Upper lobe of right lung (tissue), 1 donor: Measurements from ENCODE around the gene TAPBP. TPM values are rescaled to one million over a fixed set of nuclear protein-coding genes. Genes with fewer than 3 reads are reported as not detected.
"Not testable (repeated sequence)": the region's sequence is repeated elsewhere in the genome, so short reads cannot be mapped to it uniquely, and the experiment has no call there.

Experiments used
- ATAC-seq: fragments of 200-7000 bp; cut with Tn5 transposase; one replicate; pipeline ENCODE4 v1.9.1; 2020; ENCODE audit warnings: mild to moderate bottlenecking, moderate library complexity
- DNase-seq: peaks from one replicate; pipeline ENCODE4 v3.0.0-alpha.2; 2020
- H3K27ac ChIP-seq: fragments of 200-600 bp; one replicate; pipeline ENCODE4 v1.8.0; 2022
- H3K27me3 ChIP-seq: fragments of 200-600 bp; one replicate; pipeline ENCODE4 v1.8.0; 2022; ENCODE audit warnings: mild to moderate bottlenecking
- H3K36me3 ChIP-seq: fragments of 200-600 bp; one replicate; pipeline ENCODE4 v1.8.0; 2022
- H3K4me1 ChIP-seq: fragments of 200-600 bp; one replicate; pipeline ENCODE4 v1.8.0; 2022
- H3K4me3 ChIP-seq: fragments of 200-600 bp; one replicate; pipeline ENCODE4 v1.8.0; 2022; ENCODE audit warnings: mild to moderate bottlenecking
- H3K9me3 ChIP-seq: fragments of 200-600 bp; one replicate; pipeline ENCODE4 v1.8.0; 2022
- CTCF ChIP-seq: fragments of 200-600 bp; IDR thresholded peaks from one replicate; pipeline ENCODE4 v1.8.0; 2022; ENCODE audit warnings: antibody characterized with exemption
- intact Hi-C: fragments of 100-400 bp; cut with DNase I; formaldehyde crosslinking; loops from one replicate; pipeline ENCODE4 v1.11.0; 2022
- total RNA-seq: library from RNA; stranded (reverse); fragmentation: NEBNext Ultra II Directional; extraction: Animal tissue kit (Norgen Biotek cat#: 25700); gene quantifications from one replicate; pipeline ENCODE4 v1.2.1, GENCODE V29; 2021
- donor health status: DM: no; HTN: yes; CAD: no; lungs with severe emphysema.

TAPBP gene
- total RNA-seq, 1 donor from 2014 or later, result 191 TPM

GRCh38 chr6:33276864-33277662, 36.8 kb downstream of the TAPBP start, which contains the start of gene B3GALT4:
Gene B3GALT4, plus strand, starts transcription at chr6:33277123. Its CDS starts 297 bp downstream, at chr6:33277420.
- Histone ChIP-seq H3K4me1 (peaks cover 52% of the 10 kb centered on the region), H3K27ac (peak within 1 kb of the TSS; percentile 93), H3K9me3 (no peaks in the 10 kb centered on the region), H3K36me3 (peaks cover 51% of the 10 kb centered on the region), H3K27me3 (no peaks in the 10 kb centered on the region), H3K4me3 (peak within 1 kb of the TSS; percentile 80)
- intact Hi-C loops, result no loop called here
- ATAC-seq (peak; percentile 85), DNase-seq (peak; percentile 90)
- TF ChIP-seq CTCF, result peak; percentile 53

GRCh38 chr6:33276581-33276863, 37.4 kb downstream of the TAPBP start:
- intact Hi-C loops, result no loop called here
- no peak for ATAC-seq
- Histone ChIP-seq H3K27ac (peak overlapping the region; percentile 93), H3K27me3 (no peaks in the 10 kb centered on the region), H3K4me1 (peaks cover 52% of the 10 kb centered on the region), H3K4me3 (peak overlapping the region; percentile 80), H3K36me3 (peaks cover 51% of the 10 kb centered on the region), H3K9me3 (no peaks in the 10 kb centered on the region)
- DNase-seq, result no peak
- no peak for TF ChIP-seq CTCF

- H3K9me3 ChIP-seq, intact Hi-C loops, ATAC-seq, H3K27me3 ChIP-seq, DNase-seq: not testable (repeated sequence)
- Histone ChIP-seq H3K4me3 (peak overlapping the region; percentile 80), H3K4me1 (peaks cover 53% of the 10 kb centered on the region), H3K36me3 (peaks cover 51% of the 10 kb centered on the region), H3K27ac (peak overlapping the region; percentile 93)
These were observed 37.9 kb downstream of the TAPBP start for GRCh38 chr6:33275795-33276580.

- ATAC-seq (no peak), DNase-seq (no peak)
- intact Hi-C loops, result no loop called here
- H3K4me3 ChIP-seq, result no peak overlapping the region
- H3K27ac ChIP-seq, result no peak overlapping the region
- no peaks in the 10 kb centered on the region for H3K27me3 ChIP-seq
- peaks cover 62% of the 10 kb centered on the region for H3K4me1 ChIP-seq
- H3K36me3 ChIP-seq, result peaks cover 41% of the 10 kb centered on the region
- H3K9me3 ChIP-seq, result no peaks in the 10 kb centered on the region
- no peak for TF ChIP-seq CTCF
These were observed 39.7 kb downstream of the TAPBP start for GRCh38 chr6:33273924-33274902.

- no peak for ATAC-seq
- TF ChIP-seq CTCF, result no peak
- no peaks in the 10 kb centered on the region for H3K9me3 ChIP-seq
- no peaks in the 10 kb centered on the region for H3K27me3 ChIP-seq
- H3K27ac ChIP-seq, result peak overlapping the region; percentile 93
- intact Hi-C loops, result no loop called here
- H3K4me1 ChIP-seq, result peaks cover 62% of the 10 kb centered on the region
- H3K36me3 ChIP-seq, result peaks cover 47% of the 10 kb centered on the region
- peak overlapping the region; percentile 75 for H3K4me3 ChIP-seq
- no peak for DNase-seq
These were observed 40.6 kb downstream of the TAPBP start for GRCh38 chr6:33273129-33273923.
